C4-2B (cell line): ENCODE measurements around the gene ZP2.

ENCODE experiments used
- ZFX ChIP-seq: fragments of 450-650 bp; IDR thresholded peaks from 2 replicates; pipeline ENCODE4 v1.6.1; 2017
- TF ChIP-seq, protein P1 (sequence below): fragments of 450-650 bp; conservative IDR thresholded peaks from 2 replicates; pipeline ENCODE4 v1.5.1; 2017; ENCODE audit warnings: mild to moderate bottlenecking

DNA sequence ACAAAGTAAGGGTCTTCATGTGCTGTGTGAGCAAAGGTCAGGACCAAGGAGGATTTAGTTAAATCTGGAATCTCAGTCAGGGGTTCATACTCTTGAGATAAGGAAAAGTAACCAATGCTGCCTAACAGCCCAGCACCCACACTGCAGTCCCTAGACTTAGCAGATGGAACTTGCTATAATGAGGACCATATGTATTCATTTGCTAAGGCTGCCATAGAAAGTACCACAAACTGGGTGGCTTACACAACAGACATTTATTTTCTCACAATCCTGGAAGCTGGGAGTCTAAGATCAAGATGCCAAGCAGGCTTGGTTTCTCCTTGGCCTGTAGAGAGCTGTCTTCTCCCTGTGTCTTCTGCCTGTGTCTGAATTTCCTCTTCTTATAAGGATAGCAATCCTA lies 20.8 kb downstream of the ZP2 start:
- TF ChIP-seq, protein P1, sequence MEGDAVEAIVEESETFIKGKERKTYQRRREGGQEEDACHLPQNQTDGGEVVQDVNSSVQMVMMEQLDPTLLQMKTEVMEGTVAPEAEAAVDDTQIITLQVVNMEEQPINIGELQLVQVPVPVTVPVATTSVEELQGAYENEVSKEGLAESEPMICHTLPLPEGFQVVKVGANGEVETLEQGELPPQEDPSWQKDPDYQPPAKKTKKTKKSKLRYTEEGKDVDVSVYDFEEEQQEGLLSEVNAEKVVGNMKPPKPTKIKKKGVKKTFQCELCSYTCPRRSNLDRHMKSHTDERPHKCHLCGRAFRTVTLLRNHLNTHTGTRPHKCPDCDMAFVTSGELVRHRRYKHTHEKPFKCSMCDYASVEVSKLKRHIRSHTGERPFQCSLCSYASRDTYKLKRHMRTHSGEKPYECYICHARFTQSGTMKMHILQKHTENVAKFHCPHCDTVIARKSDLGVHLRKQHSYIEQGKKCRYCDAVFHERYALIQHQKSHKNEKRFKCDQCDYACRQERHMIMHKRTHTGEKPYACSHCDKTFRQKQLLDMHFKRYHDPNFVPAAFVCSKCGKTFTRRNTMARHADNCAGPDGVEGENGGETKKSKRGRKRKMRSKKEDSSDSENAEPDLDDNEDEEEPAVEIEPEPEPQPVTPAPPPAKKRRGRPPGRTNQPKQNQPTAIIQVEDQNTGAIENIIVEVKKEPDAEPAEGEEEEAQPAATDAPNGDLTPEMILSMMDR: no peak
- no peak for TF ChIP-seq ZFX
